Gastroesophageal sphincter (tissue), 3 donors: ENCODE measurements around the gene CTSA.

Experiments
- POLR2A ChIP-seq, 2 donors: fragments of 450-650 bp; IDR thresholded peaks; one replicate each; pipeline ENCODE4 v1.6.1; 2017; ENCODE audit warnings: antibody characterized with exemption in 2 of 2, mild to moderate bottlenecking in 2 of 2, moderate library complexity in 1 of 2
- POLR2AphosphoS5 ChIP-seq: sonication (generic); formaldehyde crosslinking; IDR thresholded peaks from one replicate; pipeline ENCODE4 v1.6.1; 2017; ENCODE audit warnings: antibody characterized with exemption
- TF ChIP-seq, protein P1 (sequence below), 4 experiments: fragments of 200-600 bp in 2 of 4; fragments of 450-650 bp in 2 of 4; sonication (generic) in 1 of 4; IDR thresholded peaks; one replicate each; pipeline ENCODE4 v1.5.1; 2017 to 2019; ENCODE audit warnings: antibody characterized with exemption in 4 of 4, mild to moderate bottlenecking in 2 of 4, moderate library complexity in 2 of 4

DNA sequence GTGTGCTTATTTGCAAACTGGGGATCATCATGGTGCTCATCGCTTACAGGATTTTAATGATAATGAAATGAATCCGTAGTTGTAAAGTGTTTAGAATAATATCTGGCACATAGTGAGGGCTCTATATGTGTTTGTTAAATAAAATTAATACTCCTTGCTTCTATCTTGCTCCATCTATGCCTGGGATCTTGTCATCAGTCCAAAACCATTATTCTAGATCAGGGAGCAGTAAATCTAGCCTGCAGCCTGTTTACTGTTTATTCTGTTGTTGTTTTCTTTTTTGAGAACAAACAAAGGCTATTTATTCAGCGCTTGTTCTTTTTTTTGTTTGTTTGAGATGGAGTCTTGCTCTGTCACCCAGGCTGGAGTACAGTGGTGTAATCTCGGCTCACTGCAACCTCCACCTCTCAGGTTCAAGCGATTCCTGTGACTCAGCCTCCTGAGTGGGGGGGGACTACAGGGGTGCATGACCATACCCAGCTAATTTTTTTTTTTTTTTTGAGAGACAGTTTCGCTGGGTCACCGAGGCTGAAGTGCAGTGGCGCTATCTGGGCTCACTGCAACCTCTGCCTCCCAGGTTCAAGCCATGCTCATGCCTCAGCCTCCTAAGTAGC lies 42.1 kb upstream of the CTSA start:
- TF ChIP-seq POLR2AphosphoS5 (no peak), POLR2A (IDR thresholded peaks at IDR 0.05) (no peak)
- TF ChIP-seq, protein P1, sequence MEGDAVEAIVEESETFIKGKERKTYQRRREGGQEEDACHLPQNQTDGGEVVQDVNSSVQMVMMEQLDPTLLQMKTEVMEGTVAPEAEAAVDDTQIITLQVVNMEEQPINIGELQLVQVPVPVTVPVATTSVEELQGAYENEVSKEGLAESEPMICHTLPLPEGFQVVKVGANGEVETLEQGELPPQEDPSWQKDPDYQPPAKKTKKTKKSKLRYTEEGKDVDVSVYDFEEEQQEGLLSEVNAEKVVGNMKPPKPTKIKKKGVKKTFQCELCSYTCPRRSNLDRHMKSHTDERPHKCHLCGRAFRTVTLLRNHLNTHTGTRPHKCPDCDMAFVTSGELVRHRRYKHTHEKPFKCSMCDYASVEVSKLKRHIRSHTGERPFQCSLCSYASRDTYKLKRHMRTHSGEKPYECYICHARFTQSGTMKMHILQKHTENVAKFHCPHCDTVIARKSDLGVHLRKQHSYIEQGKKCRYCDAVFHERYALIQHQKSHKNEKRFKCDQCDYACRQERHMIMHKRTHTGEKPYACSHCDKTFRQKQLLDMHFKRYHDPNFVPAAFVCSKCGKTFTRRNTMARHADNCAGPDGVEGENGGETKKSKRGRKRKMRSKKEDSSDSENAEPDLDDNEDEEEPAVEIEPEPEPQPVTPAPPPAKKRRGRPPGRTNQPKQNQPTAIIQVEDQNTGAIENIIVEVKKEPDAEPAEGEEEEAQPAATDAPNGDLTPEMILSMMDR (IDR thresholded peaks at IDR 0.05) = no peak
